GM19238 (cell line): Measurements from ENCODE around the gene FSCN2.
A peak's percentile ranks its signal among the peaks of the same experiment; 100 is the strongest.

Experiments
- DNase-seq: peaks from one replicate; pipeline ENCODE4 v3.0.0; 2011; ENCODE audit warnings: low spot score; ENCODE audit not compliant: insufficient read length

FSCN2 gene

GRCh38 chr17:81539961-81540675 lies 11.9 kb downstream of the FSCN2 start:
- no peak for DNase-seq

DNA sequence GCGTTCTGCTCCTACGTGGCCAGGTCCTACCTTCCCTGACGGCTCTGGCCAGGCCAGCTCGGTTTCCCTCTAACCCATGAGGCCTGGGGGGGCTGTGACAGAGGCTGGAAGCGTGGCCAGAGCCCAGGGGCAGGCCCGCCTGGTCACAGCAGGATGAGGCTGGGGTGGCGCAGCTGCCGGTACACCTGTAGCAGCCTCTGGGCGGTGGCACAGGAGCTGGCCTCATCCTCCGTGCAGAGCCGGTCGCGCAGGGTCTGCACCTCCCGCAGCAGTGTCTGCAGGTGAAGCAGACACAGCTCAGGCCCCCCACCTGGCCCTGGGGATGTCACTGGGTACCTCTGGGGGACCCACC lies 12.5 kb downstream of the FSCN2 start:
- no peak for DNase-seq

GRCh38 chr17:81541123-81541522 lies 12.9 kb downstream of the FSCN2 start:
- no peak for DNase-seq

GRCh38 chr17:81542431-81543338 lies 14.5 kb downstream of the FSCN2 start:
- DNase-seq = no peak

DNA sequence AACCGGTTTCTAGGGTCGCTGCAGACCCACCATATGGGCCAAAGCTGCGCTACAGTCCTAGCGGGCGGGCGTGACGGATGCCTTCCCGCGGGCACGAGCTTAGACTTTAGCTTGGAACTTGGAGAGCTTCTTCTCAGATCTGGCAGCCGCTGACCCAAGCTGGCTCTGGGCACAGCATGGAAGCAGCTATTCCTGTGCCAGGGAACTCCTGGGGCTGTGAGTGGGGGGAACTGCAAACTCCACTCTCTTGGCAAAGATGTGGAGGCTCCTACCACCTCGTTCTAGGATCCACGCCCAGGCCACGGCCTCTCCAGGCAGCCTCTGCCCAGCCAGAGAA lies 15.1 kb downstream of the FSCN2 start:
- DNase-seq = no peak

DNA sequence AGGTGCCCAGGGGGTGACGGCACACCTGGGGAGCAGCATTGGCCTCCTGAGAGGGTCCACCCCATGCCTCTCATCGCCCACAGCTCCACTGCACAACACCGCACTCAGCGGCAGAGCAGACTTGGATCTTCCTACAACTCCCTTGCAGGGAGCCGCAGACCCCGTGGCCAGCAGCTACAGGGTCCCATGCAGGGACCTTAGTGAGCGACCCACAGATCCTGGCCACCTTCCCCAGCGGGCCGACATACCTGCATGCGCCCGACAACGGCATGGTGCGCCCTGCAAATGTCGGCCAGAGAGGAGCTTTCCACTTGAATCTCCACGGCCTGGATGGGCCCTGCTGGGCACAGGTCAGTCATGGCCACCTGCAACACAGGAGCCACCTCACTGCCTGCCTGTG lies 15.6 kb downstream of the FSCN2 start:
- no peak for DNase-seq

- no peak for DNase-seq
Measured at GRCh38 chr17:81544281-81544974, 16.3 kb downstream of the FSCN2 start.

- no peak for DNase-seq
Measured at GRCh38 chr17:81545160-81545949, 17.2 kb downstream of the FSCN2 start.

- DNase-seq = no peak
Measured at GRCh38 chr17:81546906-81547613, 18.9 kb downstream of the FSCN2 start.

DNA sequence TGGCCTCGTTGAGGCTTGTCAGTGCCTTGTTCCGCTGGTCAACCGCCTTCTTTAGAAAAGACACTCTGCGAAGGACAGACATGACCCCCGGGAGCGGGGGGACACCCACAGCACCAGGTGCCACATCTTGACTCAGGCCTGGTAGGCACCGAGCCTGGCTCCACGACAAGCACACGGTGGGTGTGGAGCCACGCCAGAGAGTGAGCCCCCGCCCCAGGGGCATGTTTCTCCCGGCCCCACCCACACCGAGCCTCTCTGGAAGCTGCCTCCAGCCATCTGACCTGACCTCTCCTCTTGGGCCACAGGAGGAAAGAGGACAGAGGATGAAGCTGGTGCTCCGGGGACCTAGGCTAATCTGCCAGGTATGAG lies 19.4 kb downstream of the FSCN2 start:
- DNase-seq = no peak

GRCh38 chr17:81549031-81549557 lies 20.9 kb downstream of the FSCN2 start:
- no peak for DNase-seq

DNA sequence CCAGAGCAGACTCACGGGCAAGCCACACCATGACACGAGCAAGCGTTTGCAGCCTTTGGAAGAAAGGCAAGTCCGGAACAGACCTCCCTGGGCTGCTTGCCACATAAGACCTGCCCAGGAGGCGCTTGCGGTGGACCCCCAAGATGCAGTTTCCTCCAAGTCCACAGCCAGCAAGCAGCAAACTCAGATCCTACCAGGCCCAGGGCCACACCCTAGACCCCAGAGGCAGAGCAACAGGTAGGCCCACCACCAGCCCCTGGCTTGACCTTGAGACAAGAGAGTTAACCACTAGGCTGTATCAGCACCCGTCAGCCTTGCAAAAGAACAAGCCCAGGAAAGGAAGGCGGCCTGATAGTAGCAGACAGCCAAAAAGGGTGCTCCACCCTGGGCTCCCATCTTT lies 21.6 kb downstream of the FSCN2 start:
- DNase-seq = no peak

DNA sequence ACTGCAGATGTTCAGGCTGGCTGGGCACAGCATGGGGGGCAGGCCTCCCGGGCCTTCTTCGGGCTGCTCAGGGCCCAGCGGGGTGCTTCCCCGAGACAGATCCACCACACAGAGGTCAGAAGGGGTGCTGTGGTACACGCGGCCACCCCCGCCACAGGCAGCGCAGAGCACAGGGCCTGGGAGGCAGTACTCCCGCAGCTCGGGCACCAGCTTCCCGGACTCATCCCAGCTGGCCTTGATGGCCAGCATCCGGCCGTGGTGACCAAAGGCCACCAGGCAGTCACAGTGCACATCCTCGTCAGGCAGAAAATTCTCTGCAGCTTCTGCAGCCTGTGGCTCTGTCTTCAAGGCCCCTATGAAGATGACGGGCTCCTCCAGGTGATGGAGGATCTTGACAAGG lies 22.1 kb downstream of the FSCN2 start:
- no peak for DNase-seq

DNA sequence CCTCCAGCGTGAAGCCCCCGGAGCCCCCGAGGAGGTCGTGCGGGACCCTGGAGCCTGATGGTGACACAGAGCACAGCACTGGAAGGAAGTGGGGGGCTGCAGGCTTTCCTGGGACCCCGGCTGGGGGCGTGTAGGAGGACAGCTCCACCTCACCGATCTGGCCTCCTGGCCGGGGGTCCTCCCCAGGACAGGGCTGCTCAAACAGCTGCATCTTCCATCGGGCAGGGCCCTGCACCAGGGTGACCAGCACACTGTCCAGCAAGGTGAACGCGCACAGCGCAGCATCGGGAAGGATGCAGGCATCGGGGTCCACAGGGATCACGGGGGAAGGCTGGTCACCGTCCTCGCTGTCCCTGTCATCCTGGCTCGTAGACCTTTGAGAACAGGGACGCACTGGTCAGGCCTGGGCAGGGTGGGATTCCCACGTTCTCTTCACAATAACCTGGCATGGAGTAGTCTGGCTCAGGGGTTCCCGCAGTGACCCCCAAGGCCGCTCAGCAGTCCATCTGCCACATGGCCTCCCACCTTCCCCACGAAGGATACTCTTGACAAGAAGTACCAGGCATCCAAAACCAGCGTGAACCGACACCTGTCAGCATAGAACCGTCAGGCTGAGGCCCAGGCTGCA lies 22.8 kb downstream of the FSCN2 start:
- no peak for DNase-seq

- DNase-seq = no peak
Measured at GRCh38 chr17:81551458-81552243, 23.5 kb downstream of the FSCN2 start.

DNA sequence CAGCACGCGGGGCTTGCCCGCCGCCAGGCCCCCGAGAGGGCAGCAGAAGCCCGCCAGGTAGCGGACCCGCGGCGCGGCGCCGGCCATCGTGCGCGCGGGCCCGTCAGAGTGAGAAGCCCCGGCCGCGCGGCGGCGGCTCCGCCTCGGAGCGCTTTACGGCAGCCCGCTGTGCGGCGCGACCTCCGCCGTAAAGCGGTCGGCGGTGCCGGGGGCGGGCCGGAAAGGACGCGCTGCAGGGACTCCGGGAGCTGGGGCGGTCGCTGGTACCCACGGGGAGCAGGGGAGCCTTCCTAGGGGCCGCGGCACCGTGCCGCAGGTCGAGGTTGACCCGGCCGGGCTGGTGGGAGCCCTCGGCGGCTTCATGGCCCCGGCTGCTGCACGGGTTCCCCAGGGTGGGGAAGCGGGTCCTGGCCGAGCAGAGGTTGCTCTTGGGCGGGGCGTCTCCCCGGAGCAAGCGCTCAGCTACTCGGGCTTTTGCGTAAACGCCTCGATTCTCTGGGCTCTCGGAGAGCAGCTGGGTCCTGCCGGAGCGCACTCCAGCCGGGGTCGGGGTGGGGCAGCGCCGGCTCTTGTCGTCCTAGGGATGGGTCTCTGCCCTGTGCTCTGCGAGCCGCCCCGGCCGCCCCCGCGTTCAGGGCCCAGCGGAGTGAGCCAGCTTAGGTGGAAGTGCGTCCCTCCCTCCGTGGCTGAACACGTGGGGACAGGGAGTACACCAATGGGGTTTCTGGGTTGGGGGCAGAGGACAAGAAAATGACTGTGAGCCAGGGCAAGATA lies 24.3 kb downstream of the FSCN2 start, which contains the start of gene FAAP100:
TSS of gene FAAP100 (minus strand) at position 110 of the 774 bp plus-strand sequence. CDS start at position 87, 23 bp downstream.
- peak; percentile 95 for DNase-seq

DNA sequence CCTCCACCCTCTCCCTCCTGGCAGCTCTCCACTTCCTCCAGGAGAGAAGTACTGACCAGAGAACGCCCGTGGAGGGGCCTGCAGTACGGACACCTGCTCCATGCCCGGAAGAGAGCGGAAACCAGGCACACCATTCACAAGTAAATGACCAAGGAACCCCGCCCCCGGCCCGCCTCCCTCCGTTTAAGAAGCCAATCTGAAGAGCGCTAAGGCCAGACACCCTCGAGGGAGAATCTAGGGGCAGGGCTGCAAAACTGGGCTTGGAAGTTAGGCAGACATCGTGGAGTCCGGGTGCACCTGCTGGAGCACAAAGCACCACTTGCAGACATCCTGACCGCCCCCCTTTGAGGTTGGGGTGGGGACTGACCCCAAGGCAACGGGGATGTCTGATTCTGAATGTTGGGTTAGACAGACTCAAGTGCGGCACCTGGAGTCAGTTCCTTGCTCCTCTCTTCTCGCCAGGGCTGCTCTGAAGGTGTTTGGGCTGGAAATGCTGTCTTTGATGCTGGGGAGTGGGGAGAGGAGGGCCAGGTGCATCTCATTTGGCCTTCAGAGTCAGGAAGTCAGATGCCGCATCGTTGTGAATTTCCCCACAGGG lies 24.9 kb downstream of the FSCN2 start:
- DNase-seq = peak; percentile 91

GRCh38 chr17:81553616-81554181 lies 25.5 kb downstream of the FSCN2 start:
- DNase-seq = no peak
